CD4-positive, alpha-beta T cell treated with Interleukin-1 beta for 1 hour (primary cell): Measurements from ENCODE around the gene TIMP4.

ENCODE experiments used
- DNase-seq, 2 donors: peaks; one replicate each; pipeline ENCODE4 v3.0.0-alpha.2; 2020 to 2022

TIMP4 gene

GRCh38 chr3:12184541-12184940 lies 25.8 kb upstream of the TIMP4 start:
- no peak for DNase-seq

- no peak for DNase-seq
These were observed 24.2 kb upstream of the TIMP4 start for GRCh38 chr3:12182687-12183441.

GRCh38 chr3:12181806-12182205 lies 23.1 kb upstream of the TIMP4 start:
- no peak for DNase-seq

GRCh38 chr3:12181301-12181700 lies 22.6 kb upstream of the TIMP4 start:
- DNase-seq = no peak

- no peak for DNase-seq
These were observed 21.9 kb upstream of the TIMP4 start for GRCh38 chr3:12180631-12181030.

- DNase-seq = no peak
These were observed 21.5 kb upstream of the TIMP4 start for GRCh38 chr3:12180218-12180617.

- DNase-seq = no peak
These were observed 20.7 kb upstream of the TIMP4 start for GRCh38 chr3:12179441-12179840.

- DNase-seq = peak in 1 of 2 donors; percentile 23
These were observed 19.5 kb upstream of the TIMP4 start for GRCh38 chr3:12178091-12178820.

GRCh38 chr3:12177126-12177525 lies 18.4 kb upstream of the TIMP4 start:
- no peak for DNase-seq

- peak; percentile 14 to 37 for DNase-seq
These were observed 17.2 kb upstream of the TIMP4 start for GRCh38 chr3:12175844-12176453.

- no peak for DNase-seq
These were observed 16.5 kb upstream of the TIMP4 start for GRCh38 chr3:12175137-12175593.

- DNase-seq = no peak
These were observed 11.5 kb upstream of the TIMP4 start for GRCh38 chr3:12170207-12170606.

GRCh38 chr3:12165909-12166308 lies 7.2 kb upstream of the TIMP4 start:
- no peak for DNase-seq

GRCh38 chr3:12159227-12159601 lies 502 bp upstream of the TIMP4 start:
- no peak for DNase-seq

- no peak for DNase-seq
These were observed 1.7 kb downstream of the TIMP4 start for GRCh38 chr3:12157026-12157425.

- no peak for DNase-seq
These were observed 2.9 kb downstream of the TIMP4 start for GRCh38 chr3:12155828-12156227.

GRCh38 chr3:12155264-12155663 lies 3.4 kb downstream of the TIMP4 start:
- DNase-seq = no peak

- DNase-seq = no peak
These were observed 4.6 kb downstream of the TIMP4 start for GRCh38 chr3:12154151-12154550.

- DNase-seq = no peak
These were observed 8.6 kb downstream of the TIMP4 start for GRCh38 chr3:12150112-12150511.

GRCh38 chr3:12149029-12149428 lies 9.7 kb downstream of the TIMP4 start:
- no peak for DNase-seq

GRCh38 chr3:12148183-12148940 lies 10.3 kb downstream of the TIMP4 start:
- no peak for DNase-seq

- no peak for DNase-seq
These were observed 11.5 kb downstream of the TIMP4 start for GRCh38 chr3:12147049-12147780.
